ENCODE results near the gene ROR2.

The ROR2 gene

GRCh38 chr9:91824151-91824550 lies 125.9 kb downstream of the ROR2 start:
- in situ Hi-C loops (cut with HindIII; ENCODE audit: low sequenced_read_pairs): no loop called here

- in situ Hi-C loops (cut with HindIII; ENCODE audit: low sequenced_read_pairs): no loop called here
Measured at GRCh38 chr9:91820949-91821880, 128.8 kb downstream of the ROR2 start.

- in situ Hi-C loops (cut with HindIII; ENCODE audit: low sequenced_read_pairs): no loop called here
Measured at GRCh38 chr9:91820126-91820750, 129.8 kb downstream of the ROR2 start.

DNA sequence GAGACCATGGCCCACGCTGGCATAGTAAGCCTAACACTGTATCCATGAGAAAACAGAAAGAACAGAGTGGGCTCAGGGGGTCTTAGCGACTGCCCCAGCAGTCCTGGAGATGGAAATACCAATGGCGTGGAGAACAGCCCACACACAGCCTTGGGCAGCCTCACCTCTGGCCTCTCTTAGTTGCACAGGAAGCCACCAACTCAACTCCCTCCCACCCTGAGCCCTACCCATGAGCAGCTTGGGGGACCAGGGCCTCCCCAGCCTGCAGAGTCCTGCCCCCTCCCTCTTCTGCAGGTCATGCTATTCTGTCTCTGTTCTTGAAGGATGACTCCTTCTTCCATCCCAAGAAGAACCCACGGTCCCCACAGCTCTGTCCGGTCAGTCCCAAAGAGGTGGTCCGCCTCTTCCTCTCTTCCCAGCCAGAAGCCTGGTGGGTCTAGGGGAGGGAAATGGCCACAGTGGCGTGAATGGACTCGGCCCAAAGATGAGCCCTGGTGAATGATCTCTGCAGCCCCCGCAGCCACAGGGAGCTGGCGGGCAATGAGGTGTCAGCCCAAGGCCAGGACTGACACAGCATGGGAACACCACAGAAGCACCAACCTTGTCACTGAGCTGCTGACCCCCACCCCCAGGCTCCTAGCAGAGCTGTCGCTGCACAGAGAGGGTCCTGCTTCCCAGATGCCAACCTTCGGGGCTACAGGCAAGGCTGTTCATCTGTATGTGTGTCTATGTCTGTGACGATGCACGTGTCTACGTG lies 131.2 kb downstream of the ROR2 start:
- in situ Hi-C loops (cut with HindIII; ENCODE audit: low sequenced_read_pairs): no loop called here

GRCh38 chr9:91818225-91818585 lies 131.8 kb downstream of the ROR2 start:
- in situ Hi-C loops (cut with HindIII; ENCODE audit: low sequenced_read_pairs): no loop called here

DNA sequence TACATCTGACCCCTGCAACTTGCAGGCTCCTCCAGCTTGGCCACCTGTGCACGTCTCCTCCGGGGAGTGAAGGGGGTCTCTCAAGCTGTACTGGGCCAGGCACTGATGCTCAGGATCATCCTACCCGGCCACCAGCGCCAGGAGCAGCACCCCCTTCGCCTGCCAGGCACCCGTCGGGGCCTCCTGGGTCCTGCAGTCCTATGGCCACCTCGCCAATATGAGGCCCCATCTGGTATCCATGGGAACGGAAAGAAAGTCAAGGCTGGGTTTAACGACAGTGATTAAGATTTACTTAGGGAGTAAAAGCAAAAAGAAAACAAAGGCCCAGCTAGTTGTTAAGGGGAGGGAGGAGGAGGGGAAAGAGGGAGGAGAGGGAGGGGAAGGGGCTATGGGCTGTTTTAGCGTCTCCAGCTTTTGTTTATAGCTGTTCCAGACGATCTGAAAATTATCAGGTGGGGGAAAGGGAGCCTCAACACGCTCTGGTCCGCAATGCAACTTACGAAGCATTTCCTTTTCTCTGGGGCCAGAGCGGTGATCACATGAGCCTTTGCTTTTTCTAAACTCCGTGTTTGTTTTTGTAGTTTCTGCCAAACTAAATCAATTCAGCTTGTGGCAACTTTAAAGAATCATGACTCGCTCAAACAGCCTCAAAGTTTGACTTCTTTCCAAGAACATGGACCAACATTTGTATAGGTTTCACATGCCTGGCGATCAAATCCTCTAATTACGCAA lies 132.4 kb downstream of the ROR2 start:
- in situ Hi-C loops (cut with HindIII; ENCODE audit: low sequenced_read_pairs): no loop called here

GRCh38 chr9:91817106-91817492 lies 132.9 kb downstream of the ROR2 start:
- in situ Hi-C loops (cut with HindIII; ENCODE audit: low sequenced_read_pairs): no loop called here

- in situ Hi-C loops (cut with HindIII; ENCODE audit: low sequenced_read_pairs): no loop called here
Measured at GRCh38 chr9:91816356-91816755, 133.7 kb downstream of the ROR2 start.

DNA sequence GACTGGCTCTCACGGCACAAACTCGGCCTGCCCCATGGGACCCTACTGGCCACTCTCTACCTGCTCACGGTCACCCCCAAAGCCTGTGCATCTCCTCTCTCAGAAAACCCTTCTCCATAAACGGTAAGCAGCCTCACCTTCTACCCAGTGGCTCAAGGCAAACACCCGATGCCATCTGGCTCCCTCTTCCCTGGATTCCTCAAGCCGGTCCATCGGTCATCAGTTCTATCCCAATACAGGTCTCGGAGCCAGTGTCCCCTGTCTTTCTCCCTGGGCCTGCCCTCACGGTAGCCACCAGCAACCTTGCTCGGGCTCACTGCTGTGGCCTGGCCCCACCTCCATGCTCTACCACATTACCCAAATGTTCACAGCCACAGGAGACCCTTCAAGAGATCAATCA lies 134.1 kb downstream of the ROR2 start:
- in situ Hi-C loops (cut with HindIII; ENCODE audit: low sequenced_read_pairs): no loop called here

GRCh38 chr9:91814753-91815152 lies 135.3 kb downstream of the ROR2 start:
- in situ Hi-C loops (cut with HindIII; ENCODE audit: low sequenced_read_pairs): no loop called here

DNA sequence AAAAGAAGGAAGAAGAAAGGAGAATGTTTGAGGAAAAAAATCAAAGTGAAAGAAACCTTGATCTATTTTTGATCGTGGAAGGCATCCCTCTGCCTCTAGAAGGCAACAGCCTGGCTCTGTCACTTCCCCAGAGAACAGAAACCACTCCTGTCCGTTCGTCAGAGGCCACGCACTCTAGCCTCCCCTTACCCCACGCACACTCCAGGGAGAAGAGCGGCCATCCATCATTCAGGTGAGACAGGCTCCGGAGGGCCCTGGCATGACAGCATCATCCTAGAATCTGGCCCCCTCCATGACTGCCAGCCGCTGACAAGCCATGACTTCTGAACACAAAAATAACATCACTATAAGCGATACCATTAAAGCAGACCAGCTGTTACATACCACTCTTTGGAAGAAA lies 135.8 kb downstream of the ROR2 start:
- in situ Hi-C loops (cut with HindIII; ENCODE audit: low sequenced_read_pairs): no loop called here

DNA sequence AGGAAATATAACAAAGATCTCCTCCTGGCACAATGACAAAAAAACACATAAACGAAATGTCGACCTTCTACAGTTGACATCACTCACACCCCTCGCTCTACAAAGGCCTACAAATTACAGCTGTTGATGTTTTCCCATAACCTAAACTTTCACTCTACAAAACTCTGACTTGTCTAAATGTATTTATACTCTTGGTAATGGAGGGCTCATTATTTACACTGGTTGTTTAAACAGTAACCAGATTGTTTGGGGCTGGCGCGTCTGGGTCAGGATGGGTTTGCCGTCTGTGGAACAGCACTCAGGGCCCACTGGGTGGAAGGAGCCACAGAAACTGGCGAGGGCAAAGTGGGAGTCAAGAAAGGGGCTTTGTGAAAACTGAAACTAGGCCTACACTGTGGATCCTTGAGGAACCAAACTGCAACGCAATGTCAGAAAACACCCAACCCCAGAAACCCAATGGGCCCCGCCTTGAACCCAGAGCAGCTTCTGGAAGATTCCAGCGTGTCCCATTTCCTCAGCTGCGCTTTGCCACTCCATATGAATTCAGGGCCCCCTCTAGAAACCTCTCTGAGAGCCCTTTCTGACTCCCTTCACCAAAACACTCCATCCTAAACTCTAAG lies 136.7 kb downstream of the ROR2 start:
- in situ Hi-C loops (cut with HindIII; ENCODE audit: low sequenced_read_pairs): no loop called here

DNA sequence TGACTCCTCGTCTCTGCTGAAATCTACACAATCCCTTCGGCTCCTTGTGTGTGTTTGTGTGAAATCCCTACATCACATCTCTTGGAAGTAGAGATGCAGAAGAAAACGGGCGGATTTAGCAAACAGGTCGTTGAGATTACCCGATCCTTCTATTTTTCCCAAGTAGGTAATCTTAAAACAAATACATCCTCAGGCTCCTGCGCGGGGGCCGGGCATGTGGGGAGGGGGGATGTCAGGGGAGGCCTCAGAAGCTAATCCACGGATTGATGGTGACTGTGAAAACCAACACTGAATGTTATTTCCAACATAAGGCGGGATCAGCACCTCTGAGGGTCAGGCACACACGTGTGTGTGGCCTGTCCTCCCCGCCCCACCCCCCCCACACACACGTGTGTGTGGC lies 137.8 kb downstream of the ROR2 start:
- in situ Hi-C loops (cut with HindIII; ENCODE audit: low sequenced_read_pairs): no loop called here

GRCh38 chr9:91811024-91811909 lies 138.8 kb downstream of the ROR2 start:
- in situ Hi-C loops (cut with HindIII; ENCODE audit: low sequenced_read_pairs): no loop called here

DNA sequence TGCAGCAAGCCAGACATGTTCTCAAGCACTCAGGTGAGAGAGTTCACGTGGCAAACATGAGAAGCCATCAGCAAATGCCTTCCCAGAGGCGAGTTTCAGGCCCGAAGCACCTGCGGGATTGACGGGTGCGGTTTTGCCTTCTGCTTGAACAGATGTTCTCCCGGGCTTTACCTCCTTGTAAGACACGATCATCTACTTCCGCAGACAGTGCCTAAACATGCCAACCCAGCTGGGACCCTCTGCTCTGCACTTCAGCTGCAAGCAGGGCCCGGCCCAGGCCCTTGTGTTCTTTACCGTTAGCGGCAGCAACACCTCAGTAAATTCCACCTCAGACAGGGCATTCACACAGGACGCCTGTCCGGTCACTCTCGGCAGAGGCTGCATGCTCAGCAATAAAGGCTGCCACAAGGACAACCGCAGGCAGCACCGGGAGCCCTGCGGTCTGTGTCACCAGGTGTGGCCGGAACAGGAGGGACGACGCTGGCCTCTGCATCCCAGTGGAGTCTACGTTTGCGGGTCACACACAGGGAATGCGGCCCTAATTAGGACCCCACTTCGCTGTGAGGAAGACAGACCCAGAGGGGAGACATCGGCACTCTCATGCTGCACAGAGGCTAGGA lies 139.6 kb downstream of the ROR2 start:
- in situ Hi-C loops (cut with HindIII; ENCODE audit: low sequenced_read_pairs): no loop called here

- in situ Hi-C loops (cut with HindIII; ENCODE audit: low sequenced_read_pairs): no loop called here
Measured at GRCh38 chr9:91809581-91810285, 140.3 kb downstream of the ROR2 start.

DNA sequence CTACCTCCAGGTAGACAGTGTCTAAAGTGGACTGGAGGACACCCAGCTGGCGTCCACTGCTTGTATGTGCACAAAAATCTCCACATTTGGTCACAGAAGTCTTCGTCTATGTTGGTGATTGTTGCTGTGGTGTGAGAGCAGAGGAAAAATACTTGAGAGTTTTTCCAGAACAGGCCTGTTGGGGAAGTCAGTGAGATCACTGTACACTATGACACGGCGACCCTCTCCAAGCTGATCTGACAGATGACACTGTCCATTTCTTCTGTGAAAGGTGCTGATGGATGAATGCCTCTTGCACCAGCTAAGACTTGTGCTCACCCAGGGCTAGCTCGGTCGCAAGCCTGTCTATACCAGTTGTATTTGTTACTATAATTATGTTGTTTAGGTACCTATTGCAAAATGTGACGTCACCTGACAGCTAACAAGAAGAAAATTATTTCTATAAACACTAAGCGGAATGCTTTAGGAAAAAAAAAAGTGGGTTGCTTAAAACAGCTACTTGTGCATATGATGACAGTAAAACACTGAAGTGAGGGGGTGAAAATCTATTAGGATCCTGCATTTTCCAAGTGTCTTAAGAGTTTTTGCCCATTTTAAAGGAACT lies 142.3 kb downstream of the ROR2 start:
- in situ Hi-C loops (cut with HindIII; ENCODE audit: low sequenced_read_pairs): no loop called here

DNA sequence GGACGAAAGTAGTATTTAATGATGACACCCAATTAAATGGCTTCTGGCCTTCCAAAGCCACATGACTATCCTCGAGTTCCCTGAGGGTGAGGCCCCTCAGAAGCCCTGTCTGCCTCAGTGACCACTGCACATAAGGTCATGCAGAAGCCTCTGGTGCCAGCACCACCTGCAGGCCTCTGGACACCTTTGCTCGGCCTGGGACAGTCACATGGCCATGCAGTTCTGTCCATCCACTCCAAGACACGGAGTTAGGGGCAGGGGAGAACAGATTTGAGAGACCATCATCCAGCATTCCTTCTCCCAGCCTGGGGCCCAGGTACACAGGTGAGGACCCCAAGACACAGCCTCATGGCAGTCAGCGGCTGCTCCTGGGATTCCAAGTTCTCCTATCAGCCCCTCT lies 145.0 kb downstream of the ROR2 start:
- in situ Hi-C loops (cut with HindIII; ENCODE audit: low sequenced_read_pairs): no loop called here
